Stimulated activated CD8-positive, alpha-beta memory T cell treated with anti-CD3 and anti-CD28 coated beads, Interleukin-7, amount 100 ng/mL, for 48 hours (primary cell): ENCODE data around the gene PPM1H.

ENCODE experiments used
- DNase-seq, 2 donors: peaks; one replicate each; pipeline ENCODE4 v3.0.0-alpha.2; 2020; ENCODE audit warnings: low read depth in 1 of 2; ENCODE audit errors: extremely low read depth in 1 of 2

The PPM1H gene

DNA sequence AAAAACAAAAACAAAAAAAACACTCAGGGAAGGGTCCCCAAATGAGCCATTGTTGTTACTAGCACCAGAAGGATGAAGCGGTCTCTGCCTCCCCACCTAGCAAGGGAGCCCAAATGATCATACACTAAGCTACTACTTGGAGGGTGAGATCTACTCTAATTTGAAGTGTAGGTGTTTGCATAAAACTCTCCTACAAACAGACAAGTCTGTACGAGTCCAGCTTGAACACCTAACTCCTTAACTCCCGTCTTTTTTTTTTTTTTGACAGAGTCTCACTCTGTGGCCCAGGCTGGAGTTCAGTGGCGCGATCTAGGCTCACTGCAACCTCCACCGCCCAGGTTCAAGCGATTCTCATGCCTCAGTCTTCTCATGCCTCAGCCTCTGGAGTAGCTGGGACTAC lies 132.6 kb downstream of the PPM1H start:
- no peak for DNase-seq

DNA sequence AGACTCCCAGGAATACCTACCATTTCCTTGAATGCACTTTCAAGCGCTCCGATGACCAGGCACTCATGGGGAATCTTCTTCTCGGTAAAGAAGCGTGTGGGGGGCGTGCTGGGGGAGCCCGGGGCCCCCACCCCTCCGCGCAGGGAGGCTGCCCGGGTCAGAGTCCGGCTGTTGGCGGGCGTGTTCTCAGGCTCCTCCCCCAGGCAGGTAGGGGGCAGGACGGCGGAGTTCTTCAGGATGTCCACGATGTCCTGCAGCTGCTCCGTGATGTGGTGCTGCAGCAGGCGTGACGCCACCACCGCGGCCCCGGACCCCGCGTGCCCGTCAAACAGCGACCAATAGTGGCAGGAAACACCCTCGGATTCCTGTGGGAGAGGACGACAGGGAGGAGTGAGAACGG lies 133.2 kb downstream of the PPM1H start:
- DNase-seq, result no peak

DNA sequence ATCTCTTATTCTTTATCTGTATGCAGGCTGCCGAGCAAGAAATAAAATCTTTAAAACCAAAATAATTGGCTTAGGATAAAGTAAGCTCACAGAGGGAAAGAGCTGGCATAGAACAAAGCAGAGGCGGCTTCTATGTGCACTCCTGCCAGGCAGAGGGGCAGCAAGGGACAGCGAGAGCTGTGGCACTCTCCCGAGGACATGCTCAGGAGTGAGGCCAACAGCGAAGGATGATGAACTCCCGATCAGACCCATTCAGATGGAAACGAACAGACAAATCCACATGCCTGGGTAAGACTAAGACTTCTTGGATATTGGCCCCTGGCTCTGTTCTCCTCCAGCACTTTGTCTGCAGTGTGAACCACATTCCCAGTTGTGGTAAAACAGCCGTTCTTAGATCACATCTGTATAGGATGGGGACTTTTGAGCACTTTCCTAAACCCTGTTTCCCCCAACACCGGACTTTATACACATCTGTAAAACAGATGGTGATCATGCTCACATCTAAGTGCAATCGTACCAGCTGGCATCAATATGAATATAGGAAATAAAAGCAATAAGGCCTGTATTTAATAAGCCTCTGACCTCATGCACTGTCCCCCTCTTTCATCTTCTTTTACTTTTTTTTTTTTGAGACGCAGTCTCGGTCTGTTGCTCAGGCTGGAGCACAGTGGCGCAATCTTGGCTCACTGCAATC lies 134.1 kb downstream of the PPM1H start:
- no peak for DNase-seq

DNA sequence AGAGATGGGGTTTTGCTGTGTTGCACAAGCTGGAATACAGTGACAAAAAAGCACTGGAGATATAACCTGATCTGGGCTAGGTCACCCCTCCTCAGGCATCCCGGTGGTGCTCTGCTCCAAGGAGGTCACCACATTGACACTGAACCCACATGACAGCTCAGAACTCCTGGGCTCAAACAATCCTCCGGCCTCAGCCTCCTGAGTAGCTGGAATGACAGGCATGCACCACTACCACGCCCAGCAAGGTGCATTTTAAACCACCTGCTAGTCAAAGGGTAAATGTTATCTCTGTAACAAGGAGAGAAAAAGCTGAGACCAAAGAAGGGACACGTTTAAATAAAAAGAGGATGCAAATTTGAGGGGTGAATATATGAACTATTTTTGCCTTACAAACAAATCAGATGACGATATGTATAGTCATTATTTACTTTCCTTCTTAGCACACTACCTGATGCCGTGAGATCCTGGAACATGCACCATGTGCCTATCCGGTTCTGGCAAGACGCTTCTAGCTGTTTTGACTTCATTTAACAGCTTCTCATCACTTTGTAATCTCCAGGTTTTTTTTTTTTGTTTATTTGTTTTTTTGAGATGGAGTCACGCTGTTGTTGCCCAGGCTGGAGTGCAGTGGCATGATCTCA lies 135.1 kb downstream of the PPM1H start:
- DNase-seq, result no peak

DNA sequence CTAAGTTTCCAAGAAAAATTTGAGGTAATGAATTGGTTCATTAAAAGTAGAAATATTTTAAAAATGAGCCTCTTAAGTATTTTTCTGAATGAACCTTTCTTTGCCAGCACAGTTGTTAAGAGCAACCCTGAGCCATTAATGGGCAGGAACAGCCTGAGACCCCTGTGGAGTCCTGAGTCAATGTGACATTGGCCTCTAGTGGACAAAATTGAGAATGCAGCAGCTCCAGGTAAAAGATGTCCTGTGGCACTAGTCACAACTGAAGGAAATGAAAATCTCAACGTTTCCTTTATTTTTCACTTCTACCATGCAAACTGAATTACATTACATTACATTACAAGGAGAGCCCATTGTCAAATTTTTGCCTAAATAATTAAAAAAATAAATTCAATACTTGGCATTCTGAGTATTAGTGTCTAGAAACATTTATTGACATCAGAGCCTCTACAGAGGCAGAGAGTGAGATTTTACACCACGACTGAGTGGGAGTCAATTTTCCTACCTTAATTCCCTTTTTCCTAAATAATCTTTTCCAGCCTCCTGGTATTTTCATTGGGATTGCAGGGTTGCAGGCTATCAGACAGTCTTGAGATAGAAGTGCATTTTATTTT lies 135.7 kb downstream of the PPM1H start:
- DNase-seq, result peak in 1 of 2 donors; percentile 27

DNA sequence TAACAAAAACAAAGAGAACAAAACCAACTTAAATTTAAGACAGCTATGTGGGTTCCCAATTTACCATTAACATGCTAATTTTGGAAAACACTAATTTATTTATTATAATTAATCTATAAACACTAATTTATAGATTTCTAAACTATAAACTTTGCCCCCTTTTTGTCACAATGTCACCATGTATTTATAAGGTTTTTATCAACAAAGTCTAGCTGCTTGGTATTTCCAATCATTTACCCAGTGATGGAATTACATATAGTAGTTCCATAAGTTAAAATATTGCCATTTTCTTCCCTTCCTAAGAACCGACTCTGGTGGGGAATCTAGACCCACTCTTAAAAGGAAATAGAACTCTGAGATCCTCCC lies 140.7 kb downstream of the PPM1H start:
- DNase-seq, result no peak

DNA sequence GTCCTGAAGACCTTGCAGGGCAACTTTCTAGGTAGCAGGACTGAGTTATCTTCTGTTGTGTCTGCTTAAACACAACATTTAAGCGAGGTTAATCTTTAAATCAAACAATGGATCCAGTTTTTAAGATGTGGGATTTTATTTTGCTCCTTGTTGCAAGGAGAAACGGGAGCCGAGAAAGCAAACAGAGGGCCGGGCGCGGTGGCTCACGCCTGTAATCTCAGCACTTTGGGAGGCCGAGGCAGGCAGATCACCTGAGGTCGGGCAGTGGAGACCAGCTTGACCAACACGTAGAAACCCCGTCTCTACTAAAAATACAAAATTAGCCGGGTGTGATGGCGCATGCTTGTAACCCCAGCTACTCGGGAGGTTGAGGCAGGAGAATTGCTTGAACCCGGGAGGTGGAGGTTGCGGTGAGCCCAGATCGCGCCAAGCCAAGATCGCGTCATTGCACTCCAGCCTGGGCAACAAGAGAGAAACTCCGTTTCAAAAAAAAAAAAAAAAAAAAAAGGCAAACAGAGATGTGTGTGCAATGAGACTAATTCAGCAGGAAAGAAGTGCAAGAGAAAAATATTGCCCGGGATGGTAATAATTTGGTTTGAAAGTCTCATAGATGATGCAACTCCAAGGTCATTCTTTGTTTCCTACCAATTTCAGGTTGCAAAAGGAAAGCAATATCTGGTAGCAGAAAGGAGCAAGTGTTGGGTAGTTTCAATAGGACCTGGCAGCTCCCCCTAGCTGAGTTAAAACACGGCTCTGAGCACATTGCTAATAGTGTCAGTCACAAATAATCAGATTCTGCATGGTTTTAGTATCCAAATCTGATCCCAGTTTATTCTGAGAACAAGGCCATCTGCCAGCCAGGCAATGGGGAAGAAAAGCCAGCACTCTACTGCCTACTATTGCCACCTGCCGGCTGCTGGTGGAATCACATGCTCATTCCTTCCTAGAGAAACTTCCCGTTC lies 141.4 kb downstream of the PPM1H start:
- peak in 1 of 2 donors; percentile 29 for DNase-seq

DNA sequence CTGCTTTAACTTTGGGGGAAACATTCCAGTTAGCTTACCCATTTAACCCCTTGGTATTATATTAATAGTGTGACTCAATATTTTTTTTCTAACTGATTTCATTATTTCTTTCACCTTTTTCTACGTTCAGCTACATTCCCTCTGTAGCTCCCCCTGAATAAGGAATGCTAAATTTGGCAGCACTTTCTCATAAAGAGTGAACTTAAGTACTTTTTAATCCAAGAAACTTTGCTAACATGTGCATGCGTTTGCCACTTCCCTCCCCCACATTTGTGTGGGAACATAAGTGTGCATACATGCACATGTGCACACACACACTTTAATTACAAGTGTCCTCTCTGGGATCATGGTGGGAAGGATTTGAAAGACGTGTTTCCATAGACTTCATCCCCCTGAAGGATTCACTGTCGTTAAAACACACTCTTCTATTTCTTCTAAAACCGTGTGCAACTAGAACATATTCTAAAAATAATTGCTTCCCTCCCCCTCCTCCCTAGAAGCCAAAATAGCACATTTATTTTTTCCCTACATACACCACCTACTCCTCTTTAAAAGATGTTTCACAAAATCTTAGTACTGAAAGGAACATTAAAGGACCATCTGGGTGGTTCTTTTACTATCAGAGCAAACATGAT lies 142.6 kb downstream of the PPM1H start:
- DNase-seq, result no peak

DNA sequence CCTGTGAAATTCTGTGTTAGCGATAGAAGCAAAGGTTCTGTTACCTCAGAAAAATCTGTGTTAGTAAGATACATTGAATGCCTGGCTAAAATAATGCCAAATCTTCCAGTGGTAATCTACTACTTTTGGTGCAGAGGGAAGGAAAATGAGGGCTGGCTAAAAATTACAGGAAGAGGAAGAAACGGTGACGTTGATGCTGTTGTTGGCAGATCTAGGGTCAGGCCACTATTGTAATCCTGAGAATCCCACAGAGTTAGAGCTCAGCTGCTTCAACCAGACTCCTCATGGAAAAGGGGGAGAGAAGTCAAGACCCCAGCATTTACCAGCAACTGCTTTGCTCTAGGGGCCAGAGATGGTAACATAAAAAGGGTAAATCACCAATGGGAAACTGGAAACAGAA lies 145.1 kb downstream of the PPM1H start:
- DNase-seq, result no peak

DNA sequence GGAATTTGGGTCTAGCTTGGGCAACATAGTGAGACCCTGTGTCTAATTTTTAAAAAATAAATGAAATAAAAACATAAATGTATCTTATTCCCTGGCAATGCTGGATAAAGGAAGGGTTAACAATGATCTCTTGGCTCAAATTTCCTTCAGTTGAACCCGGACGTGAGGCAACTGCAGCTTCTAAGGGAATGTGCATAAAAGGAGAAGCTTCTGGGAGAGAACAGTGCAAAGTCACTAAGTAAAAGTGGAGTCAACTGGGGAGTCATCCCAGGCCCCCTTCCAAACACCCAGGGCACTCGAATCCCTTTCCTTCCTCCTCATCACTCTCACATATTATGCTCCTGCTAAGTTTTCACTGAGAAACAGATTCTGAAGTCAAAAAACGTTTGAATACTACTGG lies 147.3 kb downstream of the PPM1H start:
- DNase-seq, result no peak

DNA sequence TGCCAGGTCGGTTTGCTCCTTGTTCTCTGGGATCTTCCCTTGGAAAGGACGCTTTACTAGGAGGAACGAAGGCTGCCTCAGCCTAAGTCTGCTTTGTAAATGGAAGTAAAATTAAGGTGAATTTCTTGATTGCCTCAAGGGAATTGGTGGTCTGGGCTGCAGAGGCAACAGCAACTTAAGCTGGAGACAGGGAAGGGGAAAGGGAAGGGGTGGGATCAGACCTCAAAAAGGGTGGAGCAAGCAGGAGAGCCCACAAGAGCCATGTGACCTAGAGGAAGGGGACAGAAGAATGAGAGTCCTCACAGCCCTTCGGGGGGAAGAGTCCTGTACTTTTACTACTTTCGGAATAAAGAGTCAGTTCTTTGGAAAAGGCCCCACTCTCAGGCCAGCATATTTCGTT lies 147.9 kb downstream of the PPM1H start:
- no peak for DNase-seq

DNA sequence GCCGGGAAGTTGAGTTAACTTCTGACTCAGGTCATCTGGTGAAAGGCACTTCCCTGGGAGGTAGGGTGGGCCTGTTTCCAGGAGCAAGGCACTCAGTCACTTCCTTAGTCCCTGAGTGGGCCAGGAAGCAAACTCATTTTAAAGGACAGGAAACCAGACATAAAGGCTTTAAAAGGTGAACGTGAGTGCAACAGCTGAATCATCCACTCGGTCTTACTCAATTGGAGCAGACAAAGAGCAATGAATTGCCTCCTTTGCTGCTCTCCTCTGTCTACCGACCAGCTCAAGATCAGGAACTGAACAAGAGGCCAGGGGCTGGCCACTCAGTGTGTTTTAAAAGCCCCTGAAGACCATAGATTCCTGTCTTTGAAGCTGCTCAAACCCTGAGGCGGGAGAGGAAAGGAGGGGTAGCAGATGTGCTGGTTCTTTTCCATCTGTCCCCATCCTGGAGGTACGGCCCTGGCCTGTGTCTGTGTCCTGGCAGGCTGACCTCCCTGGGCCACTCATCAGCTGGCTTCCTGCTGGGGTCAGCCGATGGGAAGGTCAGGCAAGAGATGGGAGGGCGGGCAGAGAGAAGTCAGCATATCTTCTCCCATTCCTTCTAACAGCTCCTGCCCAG lies 148.9 kb downstream of the PPM1H start:
- no peak for DNase-seq

DNA sequence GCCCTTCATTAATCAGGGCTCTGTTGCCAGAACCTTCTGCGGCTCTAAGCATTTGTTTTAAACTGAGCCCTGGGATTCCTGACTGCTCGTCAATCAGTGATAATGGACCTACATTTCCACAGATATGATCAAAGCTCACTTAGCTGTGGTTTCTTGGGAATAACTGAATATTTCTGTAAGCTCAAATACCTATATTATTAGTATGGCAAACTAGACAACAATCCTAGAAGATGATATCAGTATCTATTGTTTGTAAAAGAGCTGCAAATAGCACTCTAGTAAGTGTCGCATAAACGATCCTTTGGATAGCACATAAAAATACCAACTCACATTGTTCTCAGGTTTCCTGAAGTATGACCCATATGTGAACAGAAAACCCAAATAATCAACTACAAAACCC lies 150.4 kb downstream of the PPM1H start:
- no peak for DNase-seq

DNA sequence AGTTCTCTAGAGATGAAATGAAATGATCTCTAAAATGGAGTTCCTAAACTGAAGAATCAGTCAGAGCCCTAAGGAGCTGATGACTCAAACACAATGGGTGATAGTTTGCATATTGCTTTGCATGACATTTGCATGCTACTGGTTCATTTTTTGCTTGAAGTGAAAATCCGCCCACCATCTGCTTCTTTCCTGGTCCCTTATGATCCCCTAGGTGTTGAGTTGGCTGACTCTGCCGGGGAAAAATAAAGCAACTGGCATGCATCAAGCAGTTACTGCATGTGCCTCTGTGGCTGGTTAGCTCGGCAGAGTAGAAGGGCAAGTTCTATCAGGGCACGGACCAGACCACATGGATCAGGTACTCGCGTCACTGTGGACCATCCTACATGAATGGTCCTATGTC lies 151.1 kb downstream of the PPM1H start:
- DNase-seq, result no peak

DNA sequence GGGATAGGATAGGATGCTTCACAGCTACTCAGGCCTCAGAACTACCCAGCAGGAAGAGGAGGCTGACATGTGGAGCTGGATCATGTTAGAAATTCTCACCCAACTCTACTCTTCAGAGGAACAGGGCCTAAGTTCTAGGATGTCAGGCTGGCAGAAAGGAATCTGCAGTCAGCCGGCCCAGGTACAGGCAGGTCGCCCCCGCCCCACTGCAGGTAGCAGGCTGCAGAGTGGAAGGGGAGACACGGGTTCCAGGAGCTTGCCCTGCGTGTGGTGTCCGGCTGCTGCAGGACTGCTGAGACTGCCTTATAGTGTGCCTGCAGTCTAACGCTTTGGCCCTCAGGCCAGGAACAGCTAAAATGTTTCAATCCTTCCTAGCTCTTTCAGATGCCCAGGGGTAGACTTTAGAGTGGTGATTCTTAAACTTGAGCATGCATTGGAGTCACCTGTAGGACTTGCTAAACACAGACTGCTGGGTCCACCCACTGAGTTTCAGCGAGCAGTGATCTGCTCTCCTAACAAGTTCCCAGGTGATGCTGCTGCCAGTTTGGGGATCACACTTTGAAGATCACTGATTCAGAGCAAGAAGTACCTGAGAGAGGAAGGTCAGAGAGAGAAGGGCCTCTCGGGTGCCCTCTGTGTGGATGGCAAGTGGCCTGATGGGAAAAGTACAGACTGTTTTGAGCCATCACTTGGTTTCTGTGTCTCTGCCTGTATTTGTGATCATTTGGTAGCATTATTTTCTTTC lies 153.6 kb downstream of the PPM1H start:
- no peak for DNase-seq

DNA sequence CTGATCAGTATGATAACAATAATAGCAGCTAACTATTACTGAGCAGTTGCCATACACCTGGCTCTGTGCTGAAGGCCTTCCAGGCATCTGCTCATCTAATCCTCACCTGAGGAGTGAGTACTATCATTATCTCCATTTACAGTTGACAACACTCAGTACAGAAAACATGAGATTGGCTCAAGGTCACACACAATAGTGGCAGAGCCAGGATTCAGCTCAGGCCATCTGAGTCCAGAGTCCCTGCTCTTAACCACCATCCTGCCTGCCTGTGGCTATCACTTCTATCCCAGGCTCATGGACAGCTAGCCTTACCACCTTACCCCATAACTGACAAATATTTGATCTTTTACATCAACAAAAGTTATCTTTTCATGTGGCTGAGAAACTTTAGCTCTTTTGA lies 155.5 kb downstream of the PPM1H start:
- DNase-seq, result no peak

DNA sequence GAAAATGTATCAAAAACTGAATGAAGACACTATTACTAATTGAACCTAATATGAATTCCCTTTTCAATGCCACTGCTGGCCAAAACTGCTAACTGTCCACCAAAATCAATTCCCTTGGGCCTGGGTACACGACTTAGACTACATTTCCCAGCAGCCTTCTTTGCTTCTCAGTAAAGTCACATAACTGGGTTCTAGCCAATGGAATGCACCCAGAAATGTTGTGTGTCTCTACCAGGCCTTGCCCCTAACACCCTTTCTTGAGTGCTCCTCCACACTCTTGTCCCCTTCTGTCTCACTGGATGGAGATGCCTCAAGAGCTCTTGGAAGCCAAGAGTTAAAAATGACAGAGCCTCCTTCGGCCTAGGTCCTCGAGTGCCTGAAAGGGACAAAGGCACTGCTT lies 156.8 kb downstream of the PPM1H start:
- DNase-seq, result no peak

DNA sequence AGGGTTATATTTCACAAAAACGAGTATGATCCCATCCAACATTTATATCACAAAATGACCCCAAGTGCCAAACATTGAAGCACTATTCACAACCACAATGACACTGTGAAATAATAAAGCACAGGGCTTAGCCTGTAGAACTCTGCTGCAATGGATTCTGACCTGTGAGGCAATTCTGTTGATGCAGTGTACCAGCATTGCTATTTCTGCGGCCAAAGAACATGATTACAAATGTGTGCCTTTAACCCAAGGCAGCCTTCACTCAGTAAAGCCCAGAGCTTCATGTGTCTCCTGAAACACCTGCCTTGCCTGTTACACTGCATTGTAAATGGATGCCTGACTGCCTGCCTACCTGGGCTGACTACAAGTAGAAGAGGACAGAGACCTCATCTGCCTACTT lies 158.0 kb downstream of the PPM1H start:
- DNase-seq, result no peak

DNA sequence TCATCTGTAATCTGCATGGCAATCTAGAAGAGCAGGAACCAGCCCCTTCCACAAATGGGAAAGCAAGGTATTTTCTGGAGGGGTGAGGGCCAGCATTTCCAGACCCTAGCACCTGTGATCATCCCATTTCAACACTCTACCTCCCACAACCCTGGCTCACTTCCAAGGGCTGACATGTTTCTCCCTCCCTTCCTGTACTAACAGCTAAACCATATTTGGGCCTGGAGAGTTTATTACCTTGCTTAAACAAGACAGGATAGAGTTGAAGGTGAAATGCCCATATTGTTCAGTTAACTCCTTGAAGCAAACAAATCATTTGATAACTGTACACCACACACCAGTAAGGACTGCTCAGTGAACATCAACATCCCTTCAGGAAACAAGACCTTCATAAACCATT lies 158.4 kb downstream of the PPM1H start:
- DNase-seq, result no peak

DNA sequence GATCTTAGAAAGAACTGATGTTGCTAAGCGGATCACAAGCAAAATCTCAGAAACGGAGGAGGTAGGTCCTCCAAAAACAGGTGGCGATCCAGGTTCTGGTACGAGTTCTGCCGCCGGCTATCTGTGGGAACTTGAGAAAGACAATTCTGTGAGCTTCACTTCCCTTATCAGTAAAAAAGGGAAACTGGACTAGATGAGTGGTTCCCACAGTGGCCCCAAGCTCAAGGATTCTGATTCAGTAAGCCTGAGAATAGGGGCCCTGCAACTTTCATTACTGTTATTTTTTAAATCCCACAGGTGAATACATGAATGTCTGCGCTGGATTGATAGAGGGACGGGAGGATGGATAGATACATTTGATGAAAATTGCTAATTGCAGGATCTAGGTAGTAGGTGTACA lies 160.2 kb downstream of the PPM1H start:
- no peak for DNase-seq
